Body of pancreas (tissue), 4 donors: ENCODE results near the gene FIBP. TPM values are rescaled to one million over a fixed set of nuclear protein-coding genes. Genes with fewer than 3 reads are reported as not detected.
A peak's percentile ranks its signal among the peaks of the same experiment; 100 is the strongest.

Experiments
- ATAC-seq: fragments of 150-250 bp; one replicate; pipeline ENCODE4 v1.9.1; 2016
- DNase-seq, 4 donors: peaks; one replicate each; pipeline ENCODE4 v3.0.0-alpha.2; 2019
- H3K27ac ChIP-seq, 4 donors: fragments of 200-600 bp; sonication (generic); 1 replicate in 3 of 4; 2 replicates in 1 of 4; pipeline versions ENCODE4 v1.5.1 to v1.6.1; 2016 to 2019; ENCODE audit warnings: mild to moderate bottlenecking in 1 of 4, mixed read lengths in 1 of 4, moderate library complexity in 1 of 4
- H3K27me3 ChIP-seq, 2 donors: fragments of 200-600 bp; sonication (generic); one replicate each; pipeline ENCODE4 v1.6.0; 2016; ENCODE audit warnings: mild to moderate bottlenecking in 1 of 2
- H3K36me3 ChIP-seq, 2 donors: fragments of 200-600 bp; sonication (generic); replicated peaks in 1 of 2; 2 replicates each; pipeline ENCODE4 v1.5.1; 2016; ENCODE audit warnings: low read depth in 2 of 2; ENCODE audit not compliant: insufficient read depth in 1 of 2
- H3K4me1 ChIP-seq: fragments of 200-600 bp; sonication (generic); one replicate; pipeline ENCODE4 v1.6.0; 2016
- H3K4me3 ChIP-seq, 2 donors: fragments of 200-600 bp; sonication (generic); 1 replicate in 1 of 2; 2 replicates in 1 of 2; pipeline ENCODE4 v1.5.1; 2016 to 2019
- H3K9me3 ChIP-seq, 3 donors: fragments of 200-600 bp; sonication (generic); 1 replicate in 2 of 3; 2 replicates in 1 of 3; pipeline ENCODE4 v1.5.1; 2016
- CTCF ChIP-seq, 7 experiments: fragments of 450-650 bp in 4 of 7; fragments of 200-600 bp in 3 of 7; sonication (generic) in 3 of 7; IDR thresholded peaks; one replicate each; pipeline ENCODE4 v1.5.1; 2016 to 2019; ENCODE audit warnings: antibody characterized with exemption in 7 of 7
- POLR2A ChIP-seq, 3 donors: fragments of 450-650 bp; IDR thresholded peaks; one replicate each; pipeline ENCODE4 v1.6.1; 2016; ENCODE audit warnings: antibody characterized with exemption in 3 of 3, mild to moderate bottlenecking in 2 of 3
- WGBS, 2 donors: methylation state at CpG; one replicate each; pipeline ENCODE4 v1.1.5; 2017; 5-methylcytosine and 5-hydroxymethylcytosine counted together
- intact Hi-C: fragments of 100-400 bp; cut with DNase I; formaldehyde crosslinking; loops from one replicate; pipeline ENCODE4 v1.15.1; 2023
- total RNA-seq, 2 donors: library from RNA; depleted of rRNA; stranded (reverse); fragments of >200 nt; gene quantifications; one replicate each; pipeline ENCODE4 v1.1.0, GENCODE V29; 2016

Gene FIBP
- total RNA-seq, 2 donors from 2014 or later, result 40.2 to 49.5 TPM

- peak in 1 of 7 experiments; percentile 40 for TF ChIP-seq CTCF (IDR thresholded peaks at IDR 0.05)
- peak; percentile 46 to 65 (median 53) for TF ChIP-seq POLR2A (IDR thresholded peaks at IDR 0.05)
- H3K4me1 ChIP-seq, result peaks cover 49% of the 10 kb centered on the region
These were observed 30.9 kb upstream of the FIBP start, which contains the start of gene DRAP1 for GRCh38 chr11:65919141-65919572. Gene DRAP1 (plus strand): TSS chr11:65919426. CDS start chr11:65919502, 76 bp downstream.

GRCh38 chr11:65918211-65919140, 30.2 kb upstream of the FIBP start, which contains the start of gene C11orf68:
Gene C11orf68 (minus strand): TSS chr11:65919062. CDS start chr11:65919031, 31 bp downstream.
- ATAC-seq (peak; percentile 82), DNase-seq (peak in 1 of 4 donors; percentile 42)
- H3K4me1 ChIP-seq, result peaks cover 49% of the 10 kb centered on the region
- WGBS, 2 donors, result 4 to 24% methylated on average over 9 to 64 of the region's 77 CpGs
- H3K27me3 ChIP-seq, result no peaks in the 10 kb centered on the region
- TF ChIP-seq POLR2A (IDR thresholded peaks at IDR 0.05) (peak in 1 of 3 donors; percentile 5), CTCF (IDR thresholded peaks at IDR 0.05) (no peak)
- peak within 1 kb of the TSS; percentile 95 to 99 for H3K4me3 ChIP-seq
- no peaks in the 10 kb centered on the region for H3K9me3 ChIP-seq
- peak within 1 kb of the TSS; percentile 81 to 88 (median 85) for H3K27ac ChIP-seq
- peaks cover 2 to 5% of the 10 kb centered on the region in 2 donors for H3K36me3 ChIP-seq
- intact Hi-C loops, result no loop called here

More at GRCh38 chr11:65919141-65919572, 30.9 kb upstream of the FIBP start, which contains the start of gene DRAP1:
- H3K27ac ChIP-seq, result peak within 1 kb of the TSS; percentile 81 to 88 (median 85)
- no peaks in the 10 kb centered on the region for H3K27me3 ChIP-seq
- H3K9me3 ChIP-seq, result no peaks in the 10 kb centered on the region
- 0% methylated on average over 11 to 54 of the region's 59 CpGs for WGBS, 2 donors
- peaks cover 2 to 5% of the 10 kb centered on the region in 2 donors for H3K36me3 ChIP-seq
- peak; percentile 92 for ATAC-seq
- intact Hi-C loops, result no loop called here
- H3K4me3 ChIP-seq, result peak within 1 kb of the TSS; percentile 95 to 99
- DNase-seq, result peak; percentile 99 to 100 (median 99)

- WGBS, 2 donors, result 72 to 97% methylated on average over 5 to 34 of the region's 35 CpGs
- Histone ChIP-seq H3K27ac (peak overlapping the region in 2 of 4 donors; percentile 81 to 86), H3K9me3 (no peaks in the 10 kb centered on the region), H3K27me3 (no peaks in the 10 kb centered on the region), H3K4me1 (peaks cover 49% of the 10 kb centered on the region), H3K36me3 (peaks cover 0 to under 1% of the 10 kb centered on the region in 2 donors), H3K4me3 (peak overlapping the region; percentile 82 to 99)
- intact Hi-C loops, result no loop called here
- TF ChIP-seq CTCF (IDR thresholded peaks at IDR 0.05) (no peak), POLR2A (IDR thresholded peaks at IDR 0.05) (no peak)
- ATAC-seq (no peak), DNase-seq (peak in 1 of 4 donors; percentile 27)
These were observed 29.4 kb upstream of the FIBP start for GRCh38 chr11:65917434-65918210.

- H3K27me3 ChIP-seq, result no peaks in the 10 kb centered on the region
- peaks cover 49% of the 10 kb centered on the region for H3K4me1 ChIP-seq
- 90 to 97% methylated on average over 3 of the region's 3 CpGs for WGBS, 2 donors
- ATAC-seq, result no peak
- H3K4me3 ChIP-seq, result no peak overlapping the region
- no peak overlapping the region for H3K27ac ChIP-seq
- TF ChIP-seq CTCF (IDR thresholded peaks at IDR 0.05), result no peak
- no peak for TF ChIP-seq POLR2A (IDR thresholded peaks at IDR 0.05)
- intact Hi-C loops, result no loop called here
- no peaks in the 10 kb centered on the region for H3K9me3 ChIP-seq
- no peak for DNase-seq
- no peaks in the 10 kb centered on the region for H3K36me3 ChIP-seq
These were observed 28.8 kb upstream of the FIBP start for GRCh38 chr11:65917077-65917433.
